ENCODE results near the gene TWF2. TPM values are rescaled to one million over a fixed set of nuclear protein-coding genes. Genes with fewer than 3 reads are reported as not detected.

TWF2 gene
- total RNA-seq, 1 experiment from 2014 or later = 44.8 TPM

DNA sequence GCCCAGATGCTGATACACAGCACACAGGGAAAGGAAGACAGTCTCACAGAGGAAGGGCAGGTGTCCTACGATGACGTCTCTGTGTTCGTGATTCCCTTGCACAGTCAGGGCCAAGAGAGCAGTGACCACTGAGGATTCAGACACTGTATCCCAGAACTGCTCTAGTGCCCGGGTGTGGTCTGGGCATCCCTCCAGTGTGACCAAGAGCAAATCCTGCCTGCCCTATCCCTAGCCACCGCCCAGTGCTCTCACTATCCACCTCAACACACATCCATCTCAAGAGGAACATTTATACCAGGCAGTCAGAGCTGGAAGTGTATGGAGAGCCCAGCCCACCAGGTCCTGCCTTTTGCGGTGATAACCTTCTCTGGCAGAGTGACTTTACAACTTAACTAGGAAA lies 10.7 kb upstream of the TWF2 start:
- Histone ChIP-seq H3K14ac (ENCODE audit: insufficient read depth, low read length) (no peak overlapping the region), H3K18ac (ENCODE audit: insufficient read length, low read depth, low read length) (no peak overlapping the region), H3K9me3 (ENCODE audit: control insufficient read depth, low read depth, low read length) (no peaks in the 10 kb centered on the region), H2AFZ (ENCODE audit: low read length) (no peak overlapping the region), H3K4ac (ENCODE audit: low read depth, low read length) (no peak overlapping the region), H3K27ac (ENCODE audit: insufficient read length, low read depth, low read length) (no peak overlapping the region), H2BK20ac (ENCODE audit: low read depth, low read length, poor library complexity, severe bottlenecking) (no peak overlapping the region), H3K27me3 (ENCODE audit: insufficient read depth, low read length) (peaks cover 11% of the 10 kb centered on the region; the same call in 1 of the 2 replicates), H4K8ac (replicated peaks; ENCODE audit: insufficient read length, low read depth, low read length) (no peak overlapping the region), H3K4me1 (ENCODE audit: insufficient read depth, low read length) (no peaks in the 10 kb centered on the region), H3K23ac (ENCODE audit: insufficient read length, low read depth, low read length) (no peak overlapping the region), H3K9ac (ENCODE audit: extremely low read depth, insufficient read length, low read length) (no peak overlapping the region), H3K56ac (ENCODE audit: insufficient read length, low read depth, low read length) (no peak overlapping the region), H2BK12ac (ENCODE audit: insufficient read length, low read depth, low read length) (no peak overlapping the region), H3K79me2 (ENCODE audit: insufficient read depth, low read length) (no peaks in the 10 kb centered on the region), H3K79me1 (ENCODE audit: insufficient read depth, low read depth, low read length, poor library complexity, severe bottlenecking) (no peaks in the 10 kb centered on the region), H4K5ac (ENCODE audit: insufficient read length, low read depth, low read length) (no peak overlapping the region), H3T11ph (ENCODE audit: low read length) (no peak overlapping the region), H2BK120ac (ENCODE audit: low read depth, low read length, poor library complexity, severe bottlenecking) (no peak overlapping the region), H4K20me1 (ENCODE audit: control insufficient read depth, insufficient read depth, insufficient read length) (no peaks in the 10 kb centered on the region), H3K23me2 (ENCODE audit: insufficient read length, low read depth, low read length, poor library complexity, severe bottlenecking) (peaks cover 3% of the 10 kb centered on the region), H4K91ac (ENCODE audit: insufficient read length, low read depth, low read length) (no peak overlapping the region), H2BK15ac (ENCODE audit: low read depth, low read length) (no peak overlapping the region), H2AK5ac (ENCODE audit: insufficient read length, low read length) (no peak overlapping the region), H3K4me2 (ENCODE audit: insufficient read depth, insufficient read length, low read length) (no peak overlapping the region), H2BK5ac (ENCODE audit: insufficient read length, low read length) (no peak overlapping the region)
- WGBS (ENCODE audit: extremely low coverage, insufficient read length, low lambda C conversion rate) = no CpG with 5 or more reads among the region's 6 CpGs
- no peak for DNase-seq
- Mint-ChIP-seq H3K36me3 (ENCODE audit: insufficient read depth in 1 of 3, low read depth in 3 of 3) (peaks cover 6 to 63% (median 24%) of the 10 kb centered on the region in 3 experiments; a peak in 5 of 7 replicates), H3K27ac (no peak overlapping the region), H3K4me1 (peaks cover 0 to 10% of the 10 kb centered on the region in 2 experiments; a peak in 3 of 4 replicates), H3K27me3 (ENCODE audit: low read depth) (peaks cover 25% of the 10 kb centered on the region), H3K4me3 (no peak overlapping the region; a peak in 1 of 5 replicates), H3K9me3 (no peaks in the 10 kb centered on the region)
- TF ChIP-seq CTCF (conservative IDR thresholded peaks at IDR 0.05) = no peak
